Activated CD4-positive, alpha-beta T cell treated with anti-CD3 and anti-CD28 coated beads for 1 hour (primary cell): Measurements from ENCODE around the gene SLC26A2.
"Not testable (repeated sequence)": the region's sequence is repeated elsewhere in the genome, so short reads cannot be mapped to it uniquely, and the experiment has no call there.

Source experiments
- DNase-seq: peaks from one replicate; pipeline ENCODE4 v3.0.0-alpha.2; 2020

SLC26A2 gene

DNA sequence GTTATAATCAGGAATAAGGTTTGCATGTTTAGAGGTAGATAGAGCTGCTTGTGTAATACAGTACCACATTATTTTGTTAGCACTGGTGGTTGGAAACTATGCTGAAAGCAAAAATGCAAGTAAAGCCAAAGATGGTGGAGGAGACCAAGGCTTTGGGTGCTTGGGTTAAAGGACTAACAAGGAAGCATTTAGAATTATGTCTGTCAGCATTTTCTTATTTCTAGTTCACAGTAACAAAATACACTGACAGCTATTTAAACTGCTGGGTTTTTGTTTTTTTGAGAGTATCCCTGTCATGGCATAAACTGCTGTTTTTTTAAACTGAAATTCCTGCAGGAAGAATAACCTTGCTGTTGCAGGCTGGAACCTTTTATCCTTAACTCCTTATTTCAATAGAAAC, 46.5 kb downstream of the SLC26A2 start:
- no peak for DNase-seq

GRCh38 chr5:150009671-150010387, 49.3 kb downstream of the SLC26A2 start:
- no peak for DNase-seq

GRCh38 chr5:150013931-150014330, 53.4 kb downstream of the SLC26A2 start:
- DNase-seq, result no peak

GRCh38 chr5:150014456-150014855, 53.9 kb downstream of the SLC26A2 start:
- no peak for DNase-seq

- DNase-seq, result no peak
These were observed 54.9 kb downstream of the SLC26A2 start for GRCh38 chr5:150015415-150015814.

DNA sequence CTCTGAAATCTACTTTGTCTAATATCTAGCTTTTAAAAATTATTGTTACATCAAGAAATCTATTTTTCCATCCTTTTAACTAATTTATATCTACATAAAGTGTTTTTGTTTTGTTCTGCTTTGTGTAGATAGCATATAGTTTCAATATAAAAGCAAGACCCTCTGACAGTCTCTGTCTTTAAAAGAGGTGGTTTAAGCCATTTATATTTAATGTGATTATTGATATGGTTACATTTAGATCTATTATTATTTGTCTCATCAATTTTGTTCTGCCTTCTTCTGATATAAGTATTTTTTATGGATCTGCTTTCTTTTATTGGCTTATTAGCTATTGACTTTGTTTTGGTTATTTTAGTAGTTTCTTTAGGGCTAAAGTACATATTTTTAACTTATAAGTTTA, 56.0 kb downstream of the SLC26A2 start:
- no peak for DNase-seq

GRCh38 chr5:150017226-150018005, 56.9 kb downstream of the SLC26A2 start:
- no peak for DNase-seq

DNA sequence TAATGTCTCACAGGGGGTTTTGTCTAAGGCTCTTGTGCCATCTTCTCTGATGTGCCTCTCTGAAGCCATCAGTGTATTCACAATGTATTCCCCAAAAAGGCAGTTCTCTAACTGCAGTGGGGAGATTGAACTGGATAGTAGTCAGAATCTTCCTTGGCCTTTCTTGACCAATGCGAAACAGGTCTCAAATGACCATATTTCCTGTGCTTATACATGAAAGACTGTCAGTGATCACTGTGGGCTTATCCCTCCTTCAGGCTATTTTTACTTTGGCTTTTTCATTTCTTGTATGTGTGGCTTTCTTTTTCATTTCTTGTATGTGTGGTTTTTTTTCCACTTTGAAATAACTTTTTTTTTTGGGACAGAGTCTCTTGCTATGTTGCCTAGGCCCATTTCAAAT, 59.7 kb downstream of the SLC26A2 start:
- DNase-seq, result no peak

- DNase-seq, result no peak
These were observed 61.1 kb downstream of the SLC26A2 start for GRCh38 chr5:150021491-150022157.

- DNase-seq, result no peak
These were observed 61.6 kb downstream of the SLC26A2 start for GRCh38 chr5:150022158-150022531.

DNA sequence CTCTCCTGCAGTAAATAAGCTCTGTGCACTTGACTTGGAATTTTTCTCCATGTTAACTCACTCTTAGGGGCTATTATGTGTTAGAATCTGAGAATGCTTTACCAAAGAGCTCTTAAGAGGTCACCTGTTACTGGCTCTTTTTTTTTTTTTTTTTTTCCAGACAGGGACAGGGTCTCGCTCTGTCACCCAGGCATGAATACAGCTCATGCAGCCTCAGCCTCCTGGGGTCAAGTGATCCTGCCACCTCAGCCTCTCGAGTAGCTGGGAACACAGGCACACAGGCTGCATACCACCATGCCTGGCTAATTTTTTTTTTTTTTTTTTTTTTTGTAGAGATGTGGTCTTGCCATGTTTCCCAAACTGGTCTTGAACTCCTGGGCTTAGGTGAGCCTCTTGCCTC, 62.1 kb downstream of the SLC26A2 start:
- no peak for DNase-seq

DNA sequence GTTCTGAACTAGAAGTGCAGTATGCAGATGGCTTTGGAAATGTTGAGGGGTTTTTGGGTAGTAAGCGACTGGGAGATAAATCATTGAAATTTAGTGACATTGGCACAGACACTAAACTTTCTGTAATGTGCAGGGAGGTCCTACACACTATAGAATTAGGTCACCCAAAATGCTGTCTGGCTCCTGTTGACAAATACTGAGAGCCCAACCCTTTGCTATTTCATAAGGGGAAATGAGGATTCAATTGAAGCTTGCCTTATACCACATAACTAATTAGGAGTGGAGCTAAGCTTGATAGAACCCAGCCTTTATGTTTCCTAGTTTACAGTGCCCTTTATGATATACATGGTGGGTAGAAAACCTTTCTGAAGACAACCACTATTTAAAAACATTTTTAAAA, 62.6 kb downstream of the SLC26A2 start:
- no peak for DNase-seq

- no peak for DNase-seq
These were observed 63.9 kb downstream of the SLC26A2 start for GRCh38 chr5:150024346-150024984.

- DNase-seq, result no peak
These were observed 66.2 kb downstream of the SLC26A2 start for GRCh38 chr5:150026682-150027172.

- DNase-seq, result not testable (repeated sequence)
These were observed 67.5 kb downstream of the SLC26A2 start for GRCh38 chr5:150028047-150028446.

DNA sequence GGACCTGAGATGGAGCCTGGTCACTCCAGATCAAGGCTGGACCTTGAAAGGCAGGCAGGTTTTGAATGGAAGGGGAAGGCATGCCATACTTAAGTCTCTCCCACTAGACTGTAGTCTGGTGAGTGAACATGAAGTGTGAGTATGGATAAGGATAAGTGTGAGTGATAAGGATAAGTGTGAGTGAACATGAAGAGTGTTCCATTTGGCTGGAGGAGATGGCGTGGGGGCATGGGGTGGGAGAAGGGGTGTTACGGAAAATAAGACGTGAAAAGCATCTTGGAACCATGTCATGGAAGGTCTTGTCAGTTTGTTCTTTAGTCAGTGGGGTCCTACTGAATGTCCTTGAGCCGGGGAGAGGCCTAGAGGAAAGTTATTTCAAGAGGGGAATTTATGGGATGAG, 72.8 kb downstream of the SLC26A2 start:
- DNase-seq, result no peak

DNA sequence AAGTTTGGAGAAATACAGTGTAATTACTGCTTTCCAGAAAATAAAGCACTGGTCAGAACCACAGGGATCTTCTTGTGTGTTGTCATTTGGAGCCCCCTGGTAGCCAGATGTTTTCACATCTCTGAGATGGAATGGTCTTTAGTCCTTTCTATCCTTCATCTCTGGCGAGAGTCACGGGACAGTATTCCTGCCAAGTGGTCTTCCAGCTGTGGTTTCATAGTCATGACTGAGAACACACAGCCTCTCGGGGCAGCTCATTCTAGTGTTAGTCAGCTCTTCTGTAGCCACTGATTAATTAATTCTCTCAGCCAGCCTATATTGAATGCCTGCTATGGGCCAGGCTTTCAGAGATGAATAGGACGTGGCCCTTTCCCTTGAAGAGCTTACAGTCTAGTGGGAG, 74.1 kb downstream of the SLC26A2 start:
- no peak for DNase-seq

DNA sequence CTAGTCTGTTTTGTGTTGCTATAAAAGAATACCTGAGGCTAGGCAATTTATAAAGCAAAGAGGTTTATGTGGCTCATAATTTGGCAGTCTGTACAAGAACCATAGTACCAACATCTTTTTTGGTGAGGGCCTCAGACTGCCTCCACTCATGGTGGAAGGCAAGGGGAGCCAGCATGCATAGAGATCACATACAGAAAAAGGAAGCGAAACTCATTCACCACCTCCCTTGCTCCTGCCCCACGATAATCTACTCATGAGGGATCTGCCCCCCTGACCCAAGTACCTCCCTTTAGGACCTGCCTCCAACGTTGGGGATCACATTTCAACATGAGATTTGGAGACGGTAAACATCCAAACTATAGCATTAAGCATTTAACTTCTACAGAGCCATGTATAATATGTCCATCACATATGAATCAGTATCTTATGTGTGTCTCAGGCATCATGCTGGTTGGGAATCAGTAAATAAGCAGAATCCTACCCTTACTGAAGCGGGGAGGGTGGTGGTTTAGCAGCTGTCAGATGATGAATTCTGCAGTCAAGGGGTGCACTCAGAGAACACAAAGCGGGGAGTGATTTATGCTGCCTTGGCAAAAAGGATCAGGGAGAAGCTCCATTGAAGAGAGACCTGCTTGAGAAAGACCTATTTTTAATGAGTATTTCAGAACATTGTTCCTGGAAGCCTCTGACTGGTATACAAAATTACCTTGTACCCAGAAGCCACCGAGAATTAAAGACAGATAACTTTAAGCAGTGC, 74.8 kb downstream of the SLC26A2 start:
- DNase-seq, result no peak

DNA sequence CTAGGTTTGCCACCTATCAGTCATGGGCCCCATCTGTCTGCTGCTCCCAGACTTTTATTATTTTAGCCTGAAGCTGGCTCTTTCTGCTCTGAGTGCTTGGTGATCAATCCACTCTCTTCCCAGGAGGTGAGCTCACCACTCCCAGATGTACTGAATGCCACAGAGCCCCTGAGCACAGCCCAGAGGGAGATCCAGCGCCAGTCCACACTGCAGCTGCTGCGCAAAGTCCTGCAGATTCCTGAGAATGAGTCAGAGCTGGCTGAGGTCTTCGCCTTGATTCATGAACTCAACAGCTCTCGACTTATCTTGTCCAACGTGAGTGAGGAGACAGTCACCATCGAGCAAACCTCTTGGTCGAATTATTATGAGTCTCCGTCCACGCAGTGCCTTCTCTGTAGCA, 76.0 kb downstream of the SLC26A2 start:
- DNase-seq, result no peak
